HG03558 (cell line): ENCODE results near the gene CPEB3.

ENCODE experiments used
- ATAC-seq: cut with Tn5 transposase; IDR thresholded peaks from one replicate; pipeline ENCODE4 v1.9.1; 2021; ENCODE audit warnings: moderate number of reproducible peaks; ENCODE audit not compliant: unreplicated experiment; ENCODE audit errors: extremely low read depth

CPEB3 gene

DNA sequence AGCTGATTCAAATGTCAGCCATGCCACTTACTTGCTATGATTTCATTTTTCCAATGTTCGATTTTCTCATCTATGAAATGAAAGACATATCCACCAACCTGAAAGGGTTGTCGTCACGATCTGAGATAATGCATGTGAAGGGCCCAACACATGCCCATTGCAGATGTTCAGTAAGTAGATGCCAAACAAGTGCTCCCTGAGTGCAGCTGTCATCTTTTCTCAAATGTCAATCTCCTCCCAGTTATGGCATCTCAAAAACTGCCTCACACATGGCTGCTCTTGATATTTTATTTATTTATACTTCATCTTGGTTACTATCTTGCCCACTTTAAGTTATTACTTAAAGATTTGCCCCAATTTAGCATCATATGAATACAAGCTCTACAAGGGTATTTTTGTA is 16.8 kb downstream of the CPEB3 start:
- ATAC-seq, result no peak

DNA sequence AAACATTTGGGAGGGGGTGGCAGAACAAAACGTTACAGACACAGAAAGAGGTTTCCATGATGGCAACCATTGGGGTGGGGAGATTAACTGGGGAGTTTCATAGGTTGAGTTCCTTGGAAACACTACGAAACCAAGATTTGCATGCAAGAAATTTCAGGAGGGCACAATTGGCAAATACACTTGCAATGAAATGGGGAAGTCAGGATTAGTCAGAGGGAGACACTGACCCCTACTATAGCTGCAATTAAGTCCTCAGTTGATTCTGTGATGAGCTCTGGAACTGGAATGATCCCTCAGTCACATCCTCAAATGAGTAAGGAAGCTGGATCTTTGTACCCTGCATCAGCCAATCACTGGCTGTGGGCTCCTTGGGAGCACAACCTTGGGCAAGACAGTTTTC is 22.1 kb downstream of the CPEB3 start:
- ATAC-seq, result no peak

DNA sequence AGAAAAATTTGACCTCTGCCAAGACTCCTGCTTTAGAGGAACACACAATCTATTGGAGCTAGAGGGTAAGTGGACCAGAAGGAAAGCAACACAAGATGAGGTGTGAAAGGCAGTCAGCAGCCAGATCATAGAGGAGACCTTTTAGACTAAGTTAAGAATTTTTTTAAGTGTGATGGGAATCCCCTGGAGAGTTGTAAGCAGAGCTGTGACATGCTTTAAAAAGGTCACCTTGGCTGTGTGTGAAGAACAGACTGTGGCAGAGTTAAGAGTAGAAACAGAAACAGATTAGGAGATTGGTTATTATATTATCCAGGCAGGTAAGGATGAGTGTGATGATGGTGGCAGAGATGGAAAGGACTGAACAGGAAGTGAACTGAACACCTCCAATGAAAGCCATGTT is 23.5 kb downstream of the CPEB3 start:
- ATAC-seq, result no peak

DNA sequence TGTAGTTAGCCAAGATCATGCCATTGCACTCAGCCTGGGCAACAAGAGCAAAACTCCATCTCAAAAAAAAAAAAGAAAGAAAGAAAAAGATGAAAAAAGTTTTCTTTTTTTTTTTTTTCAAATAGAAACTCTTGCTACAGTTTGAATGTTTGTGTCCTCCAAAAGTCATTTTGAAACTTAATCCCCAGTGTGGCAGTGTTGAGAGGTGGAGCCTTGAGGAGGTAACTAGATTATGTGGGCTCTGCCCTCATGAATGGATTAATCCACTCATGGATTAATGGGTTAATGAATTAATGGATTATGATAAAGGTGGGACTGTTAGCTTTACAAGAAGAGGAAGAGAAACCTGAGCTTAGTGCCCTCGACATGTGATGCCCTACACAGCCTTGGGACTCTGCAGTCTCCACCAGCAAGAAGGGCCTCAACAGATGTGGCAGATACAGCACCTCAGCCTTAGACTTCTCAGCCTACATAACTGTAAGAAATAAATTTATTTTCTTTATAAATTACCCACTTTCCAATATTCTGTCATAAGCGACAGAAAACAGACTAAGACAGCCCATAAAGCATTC is 25.1 kb downstream of the CPEB3 start:
- no peak for ATAC-seq

DNA sequence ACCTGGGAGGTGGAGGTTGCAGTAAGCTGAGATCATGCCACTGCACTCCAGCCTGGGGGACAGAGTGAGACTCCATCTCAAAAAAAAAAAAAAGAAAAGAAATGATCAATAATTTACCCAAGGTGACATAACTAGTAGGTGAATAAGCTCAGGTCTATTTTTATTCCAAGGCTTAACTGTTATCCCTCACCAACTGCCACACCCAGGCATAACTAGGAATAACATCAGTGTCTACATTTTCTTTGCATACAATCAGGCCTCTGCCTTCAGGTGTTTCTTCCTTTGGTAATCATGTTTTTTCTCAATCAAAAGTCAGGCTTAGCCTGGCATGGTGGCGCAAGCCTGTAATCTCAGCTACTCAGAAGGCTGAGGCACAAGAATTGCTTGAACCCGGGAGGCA is 26.6 kb downstream of the CPEB3 start:
- ATAC-seq, result no peak

DNA sequence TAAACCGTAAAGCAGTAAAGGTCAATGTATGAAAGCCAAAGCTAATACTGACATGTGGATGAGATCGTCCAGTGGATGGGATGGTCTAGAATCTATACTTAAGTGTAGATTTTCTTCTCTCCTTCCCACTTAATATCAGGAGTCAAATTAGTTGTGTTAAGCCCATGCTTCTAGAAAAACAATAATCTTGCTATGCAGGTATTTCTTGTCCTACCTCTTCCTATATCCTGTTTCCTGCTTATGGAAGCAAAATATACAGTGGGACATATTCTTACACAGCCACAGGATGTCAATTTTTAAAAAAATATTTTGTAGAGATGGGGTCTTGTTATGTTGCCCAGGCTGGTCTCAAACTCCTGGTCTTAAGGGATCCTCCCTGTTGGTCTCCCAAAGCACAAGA is 27.5 kb downstream of the CPEB3 start:
- ATAC-seq, result no peak

DNA sequence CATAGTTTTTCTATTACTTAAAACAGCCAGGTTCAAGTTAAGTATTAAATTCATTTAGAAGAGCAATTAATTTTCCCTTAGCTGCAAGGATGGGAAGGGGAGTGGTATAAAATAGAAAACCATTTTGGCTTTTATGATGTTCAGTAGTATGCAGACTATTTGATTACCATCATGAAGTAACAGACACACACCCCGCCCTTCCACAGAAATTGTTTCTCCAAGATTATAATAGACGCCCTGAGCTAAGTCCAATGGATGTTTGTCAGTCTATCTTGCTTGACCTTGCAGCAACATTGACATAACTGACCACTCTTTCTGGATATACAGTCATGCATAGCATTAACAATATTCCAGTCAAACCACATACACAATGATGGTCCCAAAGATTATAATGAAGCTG is 42.3 kb downstream of the CPEB3 start:
- no peak for ATAC-seq

DNA sequence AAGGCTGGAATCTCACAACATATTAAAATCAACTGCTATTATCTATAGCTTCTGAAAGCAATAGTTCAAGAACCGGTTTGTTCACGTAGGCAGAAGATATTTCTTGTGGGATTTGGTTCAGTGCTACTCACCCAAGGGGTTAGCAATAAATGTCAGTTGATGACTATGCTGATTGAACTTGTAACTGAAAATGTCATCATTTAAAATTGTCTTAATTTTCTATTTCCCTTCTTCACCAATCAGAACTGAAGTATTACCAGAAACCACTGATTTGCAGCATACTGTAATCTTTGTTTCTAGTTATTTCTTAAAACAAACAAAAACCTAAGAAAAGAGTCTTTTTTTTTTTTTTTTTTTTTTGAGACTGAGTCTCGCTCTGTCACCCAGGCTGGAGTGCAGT is 46.1 kb downstream of the CPEB3 start:
- ATAC-seq, result no peak

DNA sequence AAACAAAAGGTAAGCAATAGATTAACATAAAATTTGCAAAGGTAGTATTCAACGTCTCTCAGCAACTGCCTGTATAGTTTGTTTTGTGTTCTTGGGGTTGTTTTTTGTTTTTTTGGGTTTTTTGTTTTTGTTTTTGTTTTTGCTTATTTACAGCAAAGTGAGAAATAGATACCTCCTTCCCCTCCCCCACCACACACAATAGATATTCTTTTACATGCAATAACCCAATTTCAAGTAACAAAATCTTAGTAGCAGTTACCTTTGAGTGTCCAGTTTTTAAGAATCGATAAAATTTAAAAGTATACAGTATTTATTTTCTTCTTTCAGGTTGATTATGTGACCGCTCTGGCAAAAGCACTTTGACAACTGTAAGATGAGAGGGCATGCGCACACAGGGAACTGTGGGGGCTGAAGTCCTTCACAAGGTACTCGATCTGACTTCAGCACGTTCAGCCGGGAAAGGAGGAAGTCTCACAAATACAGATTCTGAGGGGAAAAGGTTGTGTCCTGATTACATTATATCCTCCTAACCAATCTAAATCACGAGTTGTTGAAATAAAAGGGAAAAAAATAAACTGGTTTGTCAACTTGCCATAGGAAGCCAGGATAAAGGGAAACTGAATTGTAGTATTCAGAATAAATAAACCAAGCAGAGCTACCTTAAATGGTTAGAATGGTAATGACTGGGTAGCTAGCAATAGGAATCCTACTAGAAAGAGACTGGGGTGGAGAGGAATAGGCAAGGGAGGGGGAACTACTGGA is 47.8 kb downstream of the CPEB3 start:
- no peak for ATAC-seq

DNA sequence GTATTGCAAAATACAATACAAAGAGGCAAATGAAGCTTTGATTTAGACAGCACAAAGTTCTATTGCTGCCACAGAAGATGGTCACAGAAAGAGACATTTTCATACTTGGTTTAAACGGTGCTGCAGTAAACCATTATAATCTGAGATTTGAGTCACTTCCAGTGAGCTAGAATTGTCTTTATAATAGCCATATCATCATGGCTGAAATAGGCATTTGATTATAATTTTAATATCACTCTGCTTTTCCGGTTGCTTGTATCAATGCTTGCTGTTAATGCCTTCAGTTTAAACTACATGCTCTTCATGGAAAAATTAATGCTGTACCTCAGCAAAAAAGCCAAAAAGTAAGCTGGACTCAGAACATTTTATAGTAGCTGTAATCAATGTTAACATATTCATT is 48.5 kb downstream of the CPEB3 start:
- no peak for ATAC-seq

DNA sequence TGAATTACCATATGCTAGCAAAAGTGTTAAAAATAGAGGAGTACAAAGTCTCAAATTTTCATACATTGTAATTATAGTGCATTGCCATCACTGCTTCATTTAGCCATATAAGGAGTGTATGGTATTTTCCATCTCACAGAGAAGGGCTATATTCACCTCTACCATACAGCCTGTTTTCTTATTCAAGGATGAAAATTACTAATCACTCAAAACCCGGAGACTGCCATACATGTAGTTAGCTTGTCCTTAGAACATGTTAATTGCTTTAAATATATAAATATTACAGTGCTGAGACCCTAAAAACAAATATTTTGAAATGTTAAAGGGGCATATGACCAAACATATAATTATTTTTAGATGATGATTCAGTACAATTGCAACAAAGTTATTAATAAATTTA is 49.4 kb downstream of the CPEB3 start:
- ATAC-seq, result no peak

DNA sequence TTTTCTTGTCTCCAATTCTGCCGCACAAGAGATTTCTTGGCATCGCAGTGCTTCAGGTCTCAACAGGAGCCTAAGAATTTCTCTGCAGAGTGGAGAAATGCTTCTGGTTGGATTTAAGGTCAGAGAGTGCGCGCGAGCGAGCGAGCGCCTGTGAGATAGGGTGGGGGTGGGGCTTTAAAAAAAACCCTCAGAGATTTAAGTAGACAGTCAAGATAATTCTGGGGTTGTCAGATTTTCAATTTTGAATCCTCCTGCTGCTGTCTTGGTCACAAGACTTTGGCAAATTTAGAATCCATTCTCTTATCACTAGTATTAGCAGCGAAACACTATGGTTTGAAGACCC is 49.7 kb downstream of the CPEB3 start:
- ATAC-seq, result no peak

DNA sequence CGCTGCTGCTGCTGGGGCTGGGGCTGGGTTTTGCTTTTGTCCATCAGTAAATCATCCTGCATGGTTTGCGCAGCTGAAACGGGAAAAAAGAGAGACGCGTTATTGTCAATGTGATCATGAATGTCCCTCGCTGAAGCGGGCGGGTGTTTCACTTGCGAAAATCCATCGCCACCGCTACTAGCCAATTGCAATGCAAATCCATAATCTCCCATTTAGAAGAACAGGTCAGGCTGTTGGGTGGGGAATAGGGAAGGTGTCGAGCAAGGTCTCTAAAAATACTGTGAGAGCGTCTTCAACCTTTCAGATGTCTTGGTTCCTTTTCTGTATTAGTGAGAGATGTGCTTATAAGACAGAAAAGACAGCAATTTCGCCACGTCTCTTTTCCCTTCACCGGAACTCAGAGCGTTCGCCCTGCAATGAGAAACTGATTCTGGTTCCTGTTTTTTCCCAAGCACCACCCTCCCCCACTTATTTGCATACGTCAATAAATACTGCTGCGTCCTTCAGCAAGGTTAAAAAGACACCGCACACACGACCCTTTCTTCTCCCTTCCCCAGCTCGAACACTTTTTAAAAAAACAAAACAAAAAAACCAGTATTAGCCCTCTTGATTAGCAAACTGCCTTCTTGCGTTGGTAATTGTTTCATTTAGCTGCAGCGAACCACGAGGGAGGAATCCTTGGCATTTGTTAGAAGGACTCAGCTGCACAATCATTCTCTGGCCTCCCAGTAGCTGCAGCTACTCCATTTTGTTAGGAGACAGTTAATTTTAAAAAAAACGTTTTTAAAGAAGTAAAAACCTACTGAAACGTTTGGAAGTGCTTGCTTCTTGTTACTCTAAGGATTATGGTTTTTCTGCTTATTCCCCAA is 50.4 kb downstream of the CPEB3 start:
- no peak for ATAC-seq

DNA sequence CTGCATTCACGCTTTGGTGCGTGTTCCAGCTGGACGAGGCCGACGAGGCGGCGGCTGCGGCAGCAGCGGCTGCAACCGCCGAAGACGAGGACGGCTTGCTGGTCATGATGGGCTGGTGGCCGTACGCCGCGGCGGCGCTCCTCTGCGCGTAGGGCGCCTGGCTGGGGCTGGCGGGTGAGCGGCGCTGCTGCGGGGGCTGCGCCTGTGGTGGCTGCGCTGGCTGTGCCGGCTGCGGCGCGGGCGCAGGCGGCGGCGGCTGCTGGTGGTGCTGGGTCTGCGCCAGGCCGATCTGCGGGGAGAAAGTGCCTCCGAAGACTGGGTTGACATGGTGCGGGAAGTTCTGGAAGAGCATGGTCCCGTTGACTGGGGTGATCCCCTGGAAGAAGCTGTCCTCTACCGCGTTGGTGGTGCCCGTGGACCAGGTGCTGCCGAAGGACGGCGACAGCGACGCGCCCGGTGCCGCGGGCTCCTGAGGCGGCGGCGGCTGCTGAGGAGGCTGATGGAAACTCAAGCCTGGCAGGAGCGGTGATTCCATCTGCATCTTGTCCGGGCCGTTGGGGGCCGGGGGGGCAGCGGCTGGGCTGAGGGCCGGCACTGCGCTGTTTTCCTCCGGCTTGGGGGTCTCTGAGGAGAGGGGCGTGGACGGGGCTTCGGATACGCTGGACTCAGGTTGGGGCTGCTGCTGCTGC is 51.1 kb downstream of the CPEB3 start:
- ATAC-seq, result no peak

DNA sequence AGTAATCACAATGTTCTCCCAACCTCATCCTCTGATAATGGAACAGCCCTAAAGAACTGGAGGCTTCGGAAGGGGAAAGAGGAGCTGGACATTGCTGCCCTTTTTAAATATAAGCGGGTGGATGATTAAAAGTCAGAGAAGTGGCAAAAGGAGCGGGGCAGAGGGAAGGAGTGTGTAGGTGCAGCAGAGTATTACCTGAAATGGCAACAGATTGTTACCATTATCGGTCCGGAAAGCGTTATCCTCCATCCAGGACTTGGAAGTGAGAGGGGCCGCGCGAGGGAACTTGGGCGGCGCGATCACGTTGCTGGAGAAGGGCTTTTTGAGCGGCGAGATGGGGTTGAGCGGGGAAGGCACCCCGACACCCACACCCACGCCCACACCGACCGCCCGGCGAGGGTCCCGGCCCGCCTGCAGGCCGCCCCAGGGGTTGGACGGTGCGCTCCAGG is 51.7 kb downstream of the CPEB3 start:
- no peak for ATAC-seq

DNA sequence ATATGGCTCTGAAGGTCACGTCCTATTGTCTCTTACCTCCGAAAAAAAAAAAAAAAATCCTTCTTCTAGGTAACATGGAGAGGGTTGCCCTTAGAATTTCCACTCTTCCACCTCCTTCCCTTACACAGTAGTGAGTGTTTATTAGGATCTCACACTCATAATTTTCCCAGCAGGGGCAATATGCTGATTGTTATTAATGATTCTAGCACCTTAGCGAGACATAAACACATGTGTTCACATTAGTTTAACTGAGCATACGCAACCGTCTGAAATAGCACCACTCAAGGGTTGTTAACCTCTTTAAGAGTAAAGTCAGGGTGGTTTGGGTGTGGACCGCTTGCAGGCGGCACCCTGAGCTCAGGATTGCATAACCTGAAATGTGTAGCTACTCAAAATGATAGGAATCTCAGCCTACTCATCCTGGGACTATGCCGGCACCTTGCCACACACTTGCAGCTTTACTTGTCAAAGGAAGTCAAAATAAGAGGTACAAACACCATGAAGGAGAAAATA is 52.2 kb downstream of the CPEB3 start:
- ATAC-seq, result no peak

DNA sequence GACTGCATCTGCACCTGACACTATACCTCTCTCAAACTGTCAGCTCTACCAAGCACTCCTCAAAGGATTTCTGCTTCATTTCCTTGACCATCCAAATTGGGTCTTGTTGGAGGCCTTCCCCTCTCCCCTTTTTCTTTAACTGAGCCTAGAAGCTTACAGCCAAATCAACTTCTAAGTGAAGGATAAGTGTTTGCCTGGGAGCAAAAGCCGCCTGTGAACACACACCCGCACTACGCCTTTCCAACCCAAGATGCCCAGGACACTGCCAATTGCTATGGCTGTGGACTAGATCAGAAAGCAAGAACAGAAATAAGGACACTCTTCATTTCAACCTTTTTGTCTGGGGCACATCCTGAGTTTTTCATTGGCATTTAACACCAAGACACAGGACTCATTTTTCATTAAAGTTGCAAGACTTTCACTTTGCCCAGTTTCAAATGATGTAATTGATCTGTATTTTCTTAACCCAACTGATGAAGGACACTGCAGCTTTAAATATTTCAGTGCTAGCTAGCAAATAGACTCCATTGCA is 52.8 kb downstream of the CPEB3 start:
- no peak for ATAC-seq

DNA sequence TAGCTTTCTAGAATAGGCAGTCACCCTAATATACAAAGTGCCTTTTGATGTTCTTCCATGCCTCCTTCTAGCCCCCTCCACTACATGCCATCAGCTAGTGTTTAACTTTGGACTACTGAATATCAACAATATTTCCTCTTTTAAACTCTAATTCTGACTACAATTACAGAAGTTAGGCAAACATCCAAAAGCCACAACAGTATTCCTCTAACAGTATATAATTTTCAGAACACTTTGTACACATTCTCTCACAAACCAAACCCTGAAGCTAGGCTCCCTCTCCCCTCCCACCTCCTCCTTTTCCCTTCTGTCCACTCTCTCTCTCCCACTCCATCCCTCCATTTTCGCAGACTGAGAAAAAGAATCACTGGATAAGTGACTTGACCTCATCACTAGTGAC is 59.7 kb downstream of the CPEB3 start:
- no peak for ATAC-seq

DNA sequence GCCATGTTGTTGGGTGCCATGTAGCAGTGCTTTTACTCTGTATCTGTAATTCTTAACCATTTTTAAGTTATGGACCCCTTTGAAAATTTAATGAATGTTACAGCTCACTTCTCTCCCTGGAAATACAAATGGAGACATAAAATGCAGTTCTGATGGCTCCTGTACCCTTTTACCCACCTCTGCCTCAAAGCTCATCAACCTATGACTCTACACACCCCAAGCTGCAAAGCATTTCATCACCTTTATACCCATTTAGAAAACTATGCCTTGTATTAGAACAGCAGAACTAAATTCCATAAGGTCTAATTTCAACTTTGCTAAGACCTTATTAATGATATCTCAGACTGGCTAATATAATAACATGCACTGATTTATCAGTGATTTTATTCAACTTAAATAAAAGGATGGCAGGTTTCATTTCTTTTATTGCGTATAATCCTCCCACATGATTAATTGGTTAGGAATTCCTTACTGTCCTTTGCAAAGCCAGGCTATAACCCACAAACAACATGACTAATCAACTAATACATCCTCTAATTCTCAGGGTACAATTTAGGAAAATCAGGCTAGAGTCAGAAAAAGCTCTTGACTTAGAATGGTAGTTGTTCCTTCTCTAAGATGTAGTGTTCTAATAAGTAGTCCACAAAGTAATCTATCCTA is 68.1 kb downstream of the CPEB3 start:
- no peak for ATAC-seq

DNA sequence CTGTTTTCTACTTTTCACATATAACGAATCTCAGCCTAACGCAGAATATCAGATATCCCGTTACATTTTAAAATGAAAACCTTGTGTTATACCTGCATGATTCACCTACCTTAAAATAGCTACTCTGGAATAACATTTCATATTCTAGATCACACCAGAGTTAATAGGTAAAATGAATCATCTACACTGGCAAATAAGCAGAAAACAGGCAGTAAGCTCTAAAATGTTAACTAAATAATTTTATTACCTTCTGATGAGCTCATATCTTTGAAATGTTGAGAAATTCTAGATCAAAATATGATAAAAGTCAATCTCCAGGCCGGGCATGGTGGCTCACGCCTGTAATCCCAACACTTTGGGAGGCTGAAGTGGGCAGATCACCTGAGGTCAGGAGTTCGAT is 71.3 kb downstream of the CPEB3 start:
- ATAC-seq, result no peak
